ENCODE measurements around the gene SNTG2. TPM values are rescaled to one million over a fixed set of nuclear protein-coding genes. Genes with fewer than 3 reads are reported as not detected.
A peak's percentile ranks its signal among the peaks of the same experiment; 100 is the strongest.

SNTG2 gene
- total RNA-seq, 1 experiment from 2014 or later = 20.5 TPM

DNA sequence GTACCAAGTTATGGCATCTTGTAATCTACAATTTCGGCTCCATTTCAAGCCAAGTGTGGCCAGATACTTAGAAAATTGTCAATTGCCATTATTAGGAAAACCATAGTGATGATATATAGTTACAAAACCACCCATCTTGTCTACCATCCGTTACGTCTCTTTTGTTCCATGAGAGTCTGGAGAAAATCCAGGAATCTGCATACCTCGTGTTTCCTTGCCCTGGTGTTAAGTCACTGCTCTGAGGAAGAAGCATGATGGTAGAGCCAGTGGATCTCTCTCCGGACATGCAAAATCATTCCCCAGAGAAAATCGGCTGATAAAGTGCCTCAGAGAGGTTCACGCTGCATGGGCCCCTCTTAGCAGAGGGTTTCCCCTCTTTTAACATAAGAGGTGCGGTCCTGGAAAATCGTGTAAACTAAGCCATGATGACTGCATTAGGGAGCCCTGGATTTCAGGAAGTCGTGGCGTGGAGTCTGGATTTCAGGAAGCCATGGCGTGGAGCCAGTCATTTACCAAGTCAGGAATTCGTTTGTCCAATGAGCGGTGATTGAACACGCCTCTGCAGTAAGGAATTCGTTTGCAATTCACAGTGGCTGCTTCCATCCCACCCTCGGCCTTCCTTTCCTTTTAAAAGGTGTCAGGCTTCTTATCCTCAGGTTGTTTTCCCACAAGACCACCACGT lies 304.2 kb downstream of the SNTG2 start (continued):
- TF ChIP-seq, protein P1, sequence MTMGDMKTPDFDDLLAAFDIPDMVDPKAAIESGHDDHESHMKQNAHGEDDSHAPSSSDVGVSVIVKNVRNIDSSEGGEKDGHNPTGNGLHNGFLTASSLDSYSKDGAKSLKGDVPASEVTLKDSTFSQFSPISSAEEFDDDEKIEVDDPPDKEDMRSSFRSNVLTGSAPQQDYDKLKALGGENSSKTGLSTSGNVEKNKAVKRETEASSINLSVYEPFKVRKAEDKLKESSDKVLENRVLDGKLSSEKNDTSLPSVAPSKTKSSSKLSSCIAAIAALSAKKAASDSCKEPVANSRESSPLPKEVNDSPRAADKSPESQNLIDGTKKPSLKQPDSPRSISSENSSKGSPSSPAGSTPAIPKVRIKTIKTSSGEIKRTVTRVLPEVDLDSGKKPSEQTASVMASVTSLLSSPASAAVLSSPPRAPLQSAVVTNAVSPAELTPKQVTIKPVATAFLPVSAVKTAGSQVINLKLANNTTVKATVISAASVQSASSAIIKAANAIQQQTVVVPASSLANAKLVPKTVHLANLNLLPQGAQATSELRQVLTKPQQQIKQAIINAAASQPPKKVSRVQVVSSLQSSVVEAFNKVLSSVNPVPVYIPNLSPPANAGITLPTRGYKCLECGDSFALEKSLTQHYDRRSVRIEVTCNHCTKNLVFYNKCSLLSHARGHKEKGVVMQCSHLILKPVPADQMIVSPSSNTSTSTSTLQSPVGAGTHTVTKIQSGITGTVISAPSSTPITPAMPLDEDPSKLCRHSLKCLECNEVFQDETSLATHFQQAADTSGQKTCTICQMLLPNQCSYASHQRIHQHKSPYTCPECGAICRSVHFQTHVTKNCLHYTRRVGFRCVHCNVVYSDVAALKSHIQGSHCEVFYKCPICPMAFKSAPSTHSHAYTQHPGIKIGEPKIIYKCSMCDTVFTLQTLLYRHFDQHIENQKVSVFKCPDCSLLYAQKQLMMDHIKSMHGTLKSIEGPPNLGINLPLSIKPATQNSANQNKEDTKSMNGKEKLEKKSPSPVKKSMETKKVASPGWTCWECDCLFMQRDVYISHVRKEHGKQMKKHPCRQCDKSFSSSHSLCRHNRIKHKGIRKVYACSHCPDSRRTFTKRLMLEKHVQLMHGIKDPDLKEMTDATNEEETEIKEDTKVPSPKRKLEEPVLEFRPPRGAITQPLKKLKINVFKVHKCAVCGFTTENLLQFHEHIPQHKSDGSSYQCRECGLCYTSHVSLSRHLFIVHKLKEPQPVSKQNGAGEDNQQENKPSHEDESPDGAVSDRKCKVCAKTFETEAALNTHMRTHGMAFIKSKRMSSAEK (CRISPR knock-in tag; IDR thresholded peaks at IDR 0.05; ENCODE audit: borderline replicate concordance) = no peak
- TF ChIP-seq, protein P2, sequence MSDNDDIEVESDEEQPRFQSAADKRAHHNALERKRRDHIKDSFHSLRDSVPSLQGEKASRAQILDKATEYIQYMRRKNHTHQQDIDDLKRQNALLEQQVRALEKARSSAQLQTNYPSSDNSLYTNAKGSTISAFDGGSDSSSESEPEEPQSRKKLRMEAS (CRISPR knock-in tag; IDR thresholded peaks at IDR 0.05) = no peak

- peaks cover 1% of the 10 kb centered on the region for H3K9me3 Mint-ChIP-seq
- CTCF ChIA-PET = interaction anchor here (1.0 to 2.2 kb wide), 2 partner anchors 10 to 494 kb away, joined by 3 to 9 read pairs; no protein-coding TSS in a partner anchor
- H3K4me1 Mint-ChIP-seq = no peaks in the 10 kb centered on the region
Observed at GRCh38 chr2:1256632-1257324, 306.1 kb downstream of the SNTG2 start.

GRCh38 chr2:1257334-1257733 lies 306.7 kb downstream of the SNTG2 start:
- DNase-seq (ENCODE audit: low spot score) (no peak), ATAC-seq (no peak)
- ChIA-PET POLR2A (no interaction called here), CTCF (interaction anchor here (0.6 to 2.2 kb wide), 2 partner anchors 11 to 294 kb away, joined by 3 to 9 read pairs; no protein-coding TSS in a partner anchor)
- no peak overlapping the region for H3K4me3 Mint-ChIP-seq
- peaks cover 5% of the 10 kb centered on the region; the same call in 1 of the 2 replicates for H3K36me3 Mint-ChIP-seq
- H3K27ac Mint-ChIP-seq = no peak overlapping the region
- peaks cover 7% of the 10 kb centered on the region for H3K9me3 Mint-ChIP-seq
- no peaks in the 10 kb centered on the region for H3K4me1 Mint-ChIP-seq
- H3K27me3 Mint-ChIP-seq (ENCODE audit: low read depth) = peaks cover 2% of the 10 kb centered on the region; the same call in 1 of the 2 replicates
- TF ChIP-seq ZNF263 (CRISPR knock-in tag; IDR thresholded peaks at IDR 0.05; ENCODE audit: low read depth) (no peak), GABPB1 (CRISPR knock-in tag; IDR thresholded peaks at IDR 0.05) (no peak), MXD4 (CRISPR knock-in tag; IDR thresholded peaks at IDR 0.05; ENCODE audit: borderline replicate concordance) (no peak), TCF7 (CRISPR knock-in tag; IDR thresholded peaks at IDR 0.05; ENCODE audit: low read depth) (no peak), E2F1 (CRISPR knock-in tag; IDR thresholded peaks at IDR 0.05) (no peak), MYBL2 (CRISPR knock-in tag; IDR thresholded peaks at IDR 0.05) (no peak), CDX4 (CRISPR knock-in tag; IDR thresholded peaks at IDR 0.05; ENCODE audit: borderline replicate concordance) (no peak), E2F4 (CRISPR knock-in tag; IDR thresholded peaks at IDR 0.05; ENCODE audit: borderline replicate concordance, low read depth) (no peak)
- TF ChIP-seq, protein P1 (CRISPR knock-in tag; IDR thresholded peaks at IDR 0.05; ENCODE audit: borderline replicate concordance) = no peak

More at GRCh38 chr2:1256632-1257324, 306.1 kb downstream of the SNTG2 start:
- ATAC-seq (peak; percentile 41), DNase-seq (ENCODE audit: low spot score) (no peak)
- peak overlapping the region; percentile 46 for H3K27ac Mint-ChIP-seq
- no peak for TF ChIP-seq SP1 (CRISPR knock-in tag; conservative IDR thresholded peaks at IDR 0.05)
- TF ChIP-seq, protein P3, sequence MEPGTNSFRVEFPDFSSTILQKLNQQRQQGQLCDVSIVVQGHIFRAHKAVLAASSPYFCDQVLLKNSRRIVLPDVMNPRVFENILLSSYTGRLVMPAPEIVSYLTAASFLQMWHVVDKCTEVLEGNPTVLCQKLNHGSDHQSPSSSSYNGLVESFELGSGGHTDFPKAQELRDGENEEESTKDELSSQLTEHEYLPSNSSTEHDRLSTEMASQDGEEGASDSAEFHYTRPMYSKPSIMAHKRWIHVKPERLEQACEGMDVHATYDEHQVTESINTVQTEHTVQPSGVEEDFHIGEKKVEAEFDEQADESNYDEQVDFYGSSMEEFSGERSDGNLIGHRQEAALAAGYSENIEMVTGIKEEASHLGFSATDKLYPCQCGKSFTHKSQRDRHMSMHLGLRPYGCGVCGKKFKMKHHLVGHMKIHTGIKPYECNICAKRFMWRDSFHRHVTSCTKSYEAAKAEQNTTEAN (CRISPR knock-in tag; IDR thresholded peaks at IDR 0.05) = no peak
- POLR2A ChIA-PET = no interaction called here
- peaks cover under 1% of the 10 kb centered on the region; the same call in 1 of the 2 replicates for H3K36me3 Mint-ChIP-seq
- H3K4me3 Mint-ChIP-seq = no peak overlapping the region
- no peaks in the 10 kb centered on the region for H3K27me3 Mint-ChIP-seq (ENCODE audit: low read depth)
